HUES64 (cell line): ENCODE results near the gene PXDN.

ENCODE experiments used
- H3K27ac ChIP-seq: 2 replicates; pipeline ENCODE4 v1.7.0; 2013; ENCODE audit warnings: low read depth, low read length, inconsistent platforms
- H3K27me3 ChIP-seq: 2 replicates; pipeline ENCODE4 v1.6.1; 2013; ENCODE audit warnings: mild to moderate bottlenecking, low read length; ENCODE audit not compliant: insufficient read depth
- H3K36me3 ChIP-seq: 2 replicates; pipeline ENCODE4 v1.6.1; 2013; ENCODE audit warnings: mild to moderate bottlenecking, low read length; ENCODE audit not compliant: insufficient read depth
- H3K4me1 ChIP-seq: 2 replicates; pipeline ENCODE4 v1.6.1; 2013; ENCODE audit warnings: mild to moderate bottlenecking, low read length, moderate library complexity; ENCODE audit not compliant: insufficient read depth
- H3K4me3 ChIP-seq: 2 replicates; pipeline ENCODE4 v1.5.1; 2013; ENCODE audit warnings: mild to moderate bottlenecking, low read length, moderate library complexity
- H3K9ac ChIP-seq: 2 replicates; pipeline ENCODE4 v1.6.1; 2013; ENCODE audit warnings: mild to moderate bottlenecking, low read depth, low read length
- H3K9me3 ChIP-seq: 2 replicates; pipeline ENCODE4 v1.6.1; 2013; ENCODE audit warnings: low read depth, low read length; ENCODE audit not compliant: insufficient read depth
- WGBS: fragments of 150-250, 120-280 bp; methylation state at CpG from one replicate; pipeline ENCODE4 v1.1.7; 2013; ENCODE audit warnings: missing lambda C conversion rate; 5-methylcytosine and 5-hydroxymethylcytosine counted together

The PXDN gene

GRCh38 chr2:1607971-1608688, 136.2 kb downstream of the PXDN start:
- no peaks in the 10 kb centered on the region for H3K9me3 ChIP-seq
- 89% methylated on average over 9 of the region's 11 CpGs for WGBS
- peaks cover 16% of the 10 kb centered on the region; the same call in 1 of the 2 replicates for H3K4me1 ChIP-seq
- no peaks in the 10 kb centered on the region for H3K36me3 ChIP-seq
- H3K4me3 ChIP-seq = no peak overlapping the region
- no peak overlapping the region for H3K27ac ChIP-seq
- H3K27me3 ChIP-seq = no peaks in the 10 kb centered on the region
- no peak overlapping the region for H3K9ac ChIP-seq

- Histone ChIP-seq H3K36me3 (no peaks in the 10 kb centered on the region), H3K9ac (no peak overlapping the region), H3K27ac (no peak overlapping the region), H3K9me3 (no peaks in the 10 kb centered on the region), H3K4me3 (no peak overlapping the region), H3K4me1 (peaks cover 16% of the 10 kb centered on the region; the same call in 1 of the 2 replicates), H3K27me3 (no peaks in the 10 kb centered on the region)
- 85% methylated on average over 7 of the region's 7 CpGs for WGBS
Observed at GRCh38 chr2:1607236-1607920, 136.9 kb downstream of the PXDN start.

GRCh38 chr2:1606421-1607235, 137.7 kb downstream of the PXDN start:
- Histone ChIP-seq H3K36me3 (no peaks in the 10 kb centered on the region), H3K27ac (peak overlapping the region; percentile 52), H3K9me3 (no peaks in the 10 kb centered on the region), H3K4me3 (no peak overlapping the region), H3K9ac (peak overlapping the region; percentile 32; the same call in 1 of the 2 replicates), H3K4me1 (peaks cover 16% of the 10 kb centered on the region; the same call in 1 of the 2 replicates), H3K27me3 (no peaks in the 10 kb centered on the region)
- 76% methylated on average over 15 of the region's 15 CpGs for WGBS

- H3K9ac ChIP-seq = peak overlapping the region; percentile 32; the same call in 1 of the 2 replicates
- no peak overlapping the region for H3K4me3 ChIP-seq
- no peaks in the 10 kb centered on the region for H3K27me3 ChIP-seq
- no peaks in the 10 kb centered on the region for H3K9me3 ChIP-seq
- H3K36me3 ChIP-seq = no peaks in the 10 kb centered on the region
- 52% methylated on average over 14 of the region's 14 CpGs for WGBS
- peak overlapping the region; percentile 52 for H3K27ac ChIP-seq
- peaks cover 16% of the 10 kb centered on the region; the same call in 1 of the 2 replicates for H3K4me1 ChIP-seq
Observed at GRCh38 chr2:1606046-1606400, 138.3 kb downstream of the PXDN start.

- 34% methylated on average over 28 of the region's 32 CpGs for WGBS
- no peaks in the 10 kb centered on the region for H3K9me3 ChIP-seq
- peaks cover 16% of the 10 kb centered on the region; the same call in 1 of the 2 replicates for H3K4me1 ChIP-seq
- H3K9ac ChIP-seq = no peak overlapping the region
- peak overlapping the region; percentile 50 for H3K27ac ChIP-seq
- no peaks in the 10 kb centered on the region for H3K36me3 ChIP-seq
- H3K27me3 ChIP-seq = no peaks in the 10 kb centered on the region
- no peak overlapping the region for H3K4me3 ChIP-seq
Observed at GRCh38 chr2:1605102-1606045, 138.9 kb downstream of the PXDN start.

- whole genome bisulfite sequencing = 95% methylated on average over 15 of the region's 15 CpGs
- Histone ChIP-seq H3K27me3 (no peaks in the 10 kb centered on the region), H3K9ac (no peak overlapping the region), H3K9me3 (no peaks in the 10 kb centered on the region), H3K4me3 (no peak overlapping the region), H3K36me3 (no peaks in the 10 kb centered on the region), H3K27ac (no peak overlapping the region), H3K4me1 (peaks cover 16% of the 10 kb centered on the region; the same call in 1 of the 2 replicates)
Observed at GRCh38 chr2:1603521-1603920, 140.8 kb downstream of the PXDN start.

- H3K4me1 ChIP-seq = peaks cover 16% of the 10 kb centered on the region; the same call in 1 of the 2 replicates
- no peaks in the 10 kb centered on the region for H3K36me3 ChIP-seq
- H3K9me3 ChIP-seq = no peaks in the 10 kb centered on the region
- H3K9ac ChIP-seq = no peak overlapping the region
- no peaks in the 10 kb centered on the region for H3K27me3 ChIP-seq
- no peak overlapping the region for H3K27ac ChIP-seq
- H3K4me3 ChIP-seq = no peak overlapping the region
- WGBS = 95% methylated on average over 15 of the region's 15 CpGs
Observed at GRCh38 chr2:1603059-1603458, 141.3 kb downstream of the PXDN start.

GRCh38 chr2:1602278-1603010, 141.9 kb downstream of the PXDN start:
- H3K9me3 ChIP-seq = no peaks in the 10 kb centered on the region
- peaks cover 16% of the 10 kb centered on the region; the same call in 1 of the 2 replicates for H3K4me1 ChIP-seq
- H3K27ac ChIP-seq = no peak overlapping the region
- WGBS = 91% methylated on average over 15 of the region's 15 CpGs
- H3K27me3 ChIP-seq = no peaks in the 10 kb centered on the region
- H3K36me3 ChIP-seq = no peaks in the 10 kb centered on the region
- H3K9ac ChIP-seq = no peak overlapping the region
- H3K4me3 ChIP-seq = no peak overlapping the region

GRCh38 chr2:1601471-1602277, 142.6 kb downstream of the PXDN start:
- WGBS = 88% methylated on average over 27 of the region's 27 CpGs
- no peaks in the 10 kb centered on the region for H3K36me3 ChIP-seq
- no peaks in the 10 kb centered on the region for H3K27me3 ChIP-seq
- H3K9ac ChIP-seq = no peak overlapping the region
- no peak overlapping the region for H3K4me3 ChIP-seq
- H3K9me3 ChIP-seq = no peaks in the 10 kb centered on the region
- peaks cover 12% of the 10 kb centered on the region; the same call in 1 of the 2 replicates for H3K4me1 ChIP-seq
- no peak overlapping the region for H3K27ac ChIP-seq
